SK-N-MC (cell line): ENCODE data around the gene BRD9.
"Not testable (repeated sequence)": the region's sequence is repeated elsewhere in the genome, so short reads cannot be mapped to it uniquely, and the experiment has no call there.

Experiments used
- EZH2 ChIP-seq: fragments of 200-600 bp; sonication (generic); IDR thresholded peaks from one replicate; pipeline ENCODE4 v1.6.1; 2017; ENCODE audit warnings: antibody characterized with exemption
- POLR2AphosphoS5 ChIP-seq: IDR thresholded peaks from 2 replicates; pipeline ENCODE4 v1.6.1; 2012; ENCODE audit warnings: mild to moderate bottlenecking, low read depth, low read length, borderline replicate concordance

- not testable (repeated sequence) for TF ChIP-seq POLR2AphosphoS5, EZH2
These were observed 46.7 kb downstream of the BRD9 start for GRCh38 chr5:845676-846601.
